Vagina (tissue), 2 donors: ENCODE results near the gene ZNF384. TPM values are rescaled to one million over a fixed set of nuclear protein-coding genes. Genes with fewer than 3 reads are reported as not detected.

ENCODE experiments used
- DNase-seq, 2 donors: peaks; one replicate each; pipeline ENCODE4 v3.0.0-alpha.2; 2017; ENCODE audit errors: extremely low spot score in 2 of 2
- H3K27ac ChIP-seq: fragments of 200-600 bp; sonication (generic); one replicate; pipeline ENCODE4 v1.5.1; 2019
- H3K27me3 ChIP-seq: fragments of 200-600 bp; sonication (generic); one replicate; pipeline ENCODE4 v1.5.1; 2019
- H3K36me3 ChIP-seq, 2 donors: fragments of 200-600 bp; sonication (generic); one replicate each; pipeline ENCODE4 v1.5.1; 2017 to 2019
- H3K4me1 ChIP-seq: fragments of 200-600 bp; sonication (generic); one replicate; pipeline ENCODE4 v1.5.1; 2019
- H3K4me3 ChIP-seq, 2 donors: fragments of 200-600 bp; sonication (generic); 1 replicate in 1 of 2; 2 replicates in 1 of 2; pipeline ENCODE4 v1.5.1; 2016 to 2019
- H3K9me3 ChIP-seq: fragments of 200-600 bp; sonication (generic); one replicate; pipeline ENCODE4 v1.5.1; 2019
- POLR2A ChIP-seq, 2 donors: fragments of 450-650 bp; IDR thresholded peaks; one replicate each; pipeline ENCODE4 v1.6.1; 2017; ENCODE audit warnings: antibody characterized with exemption in 2 of 2, mild to moderate bottlenecking in 2 of 2, moderate library complexity in 2 of 2
- POLR2AphosphoS5 ChIP-seq, 2 donors: sonication (generic); formaldehyde crosslinking; IDR thresholded peaks; one replicate each; pipeline ENCODE4 v1.9.0; 2017; ENCODE audit warnings: antibody characterized with exemption in 2 of 2, mild to moderate bottlenecking in 2 of 2, low read depth in 1 of 2; ENCODE audit not compliant: insufficient read depth in 1 of 2
- intact Hi-C: fragments of 100-400 bp; cut with DNase I; formaldehyde crosslinking; loops from one replicate; pipeline ENCODE4 v1.15.1; 2023
- total RNA-seq: library from RNA; depleted of rRNA; stranded (reverse); fragments of >200 nt; gene quantifications from one replicate; pipeline ENCODE4 v1.2.3, GENCODE V29; 2016
- TF ChIP-seq, protein P1 (sequence below), 3 experiments: fragments of 450-650 bp in 2 of 3; fragments of 200-600 bp in 1 of 3; sonication (generic) in 1 of 3; IDR thresholded peaks; one replicate each; pipeline ENCODE4 v1.5.1; 2017 to 2019; ENCODE audit warnings: antibody characterized with exemption in 3 of 3, mild to moderate bottlenecking in 2 of 3, moderate library complexity in 2 of 3

Gene ZNF384
- total RNA-seq, 1 donor from 2014 or later: 31.9 TPM

DNA sequence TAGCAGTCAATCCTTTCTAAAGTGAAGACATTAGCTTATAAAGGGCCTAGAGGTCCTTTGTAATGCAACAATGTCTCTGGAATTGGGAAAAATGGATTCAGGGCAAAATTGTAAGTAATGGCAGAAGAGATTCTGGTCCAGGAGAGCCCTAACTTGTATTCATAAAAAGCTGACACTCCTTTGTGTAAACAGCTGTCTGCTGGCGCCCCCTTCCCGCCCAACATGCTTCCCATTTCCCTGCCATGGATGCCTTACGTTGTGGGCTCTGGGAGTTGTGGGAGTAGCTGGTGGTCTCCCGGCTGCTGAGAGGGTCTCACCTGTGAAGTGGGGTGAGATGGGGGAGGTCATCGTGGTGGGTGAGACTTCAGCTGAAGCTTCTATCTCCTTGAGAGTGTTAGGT, 44.3 kb downstream of the ZNF384 start:
- TF ChIP-seq, protein P1, sequence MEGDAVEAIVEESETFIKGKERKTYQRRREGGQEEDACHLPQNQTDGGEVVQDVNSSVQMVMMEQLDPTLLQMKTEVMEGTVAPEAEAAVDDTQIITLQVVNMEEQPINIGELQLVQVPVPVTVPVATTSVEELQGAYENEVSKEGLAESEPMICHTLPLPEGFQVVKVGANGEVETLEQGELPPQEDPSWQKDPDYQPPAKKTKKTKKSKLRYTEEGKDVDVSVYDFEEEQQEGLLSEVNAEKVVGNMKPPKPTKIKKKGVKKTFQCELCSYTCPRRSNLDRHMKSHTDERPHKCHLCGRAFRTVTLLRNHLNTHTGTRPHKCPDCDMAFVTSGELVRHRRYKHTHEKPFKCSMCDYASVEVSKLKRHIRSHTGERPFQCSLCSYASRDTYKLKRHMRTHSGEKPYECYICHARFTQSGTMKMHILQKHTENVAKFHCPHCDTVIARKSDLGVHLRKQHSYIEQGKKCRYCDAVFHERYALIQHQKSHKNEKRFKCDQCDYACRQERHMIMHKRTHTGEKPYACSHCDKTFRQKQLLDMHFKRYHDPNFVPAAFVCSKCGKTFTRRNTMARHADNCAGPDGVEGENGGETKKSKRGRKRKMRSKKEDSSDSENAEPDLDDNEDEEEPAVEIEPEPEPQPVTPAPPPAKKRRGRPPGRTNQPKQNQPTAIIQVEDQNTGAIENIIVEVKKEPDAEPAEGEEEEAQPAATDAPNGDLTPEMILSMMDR (IDR thresholded peaks at IDR 0.05): no peak
- TF ChIP-seq POLR2A (IDR thresholded peaks at IDR 0.05): no peak
- TF ChIP-seq POLR2AphosphoS5 (IDR thresholded peaks at IDR 0.05; ENCODE audit: insufficient read depth in 1 of 2, low read depth in 1 of 2): no peak
- H3K4me1 ChIP-seq: peaks cover 12% of the 10 kb centered on the region
- H3K9me3 ChIP-seq: no peaks in the 10 kb centered on the region
- peaks cover 0 to 5% of the 10 kb centered on the region in 2 donors for H3K36me3 ChIP-seq
- no peak for DNase-seq
- no peak overlapping the region for H3K4me3 ChIP-seq
- H3K27ac ChIP-seq: no peak overlapping the region
- H3K27me3 ChIP-seq: no peaks in the 10 kb centered on the region
- intact Hi-C loops: no loop called here

DNA sequence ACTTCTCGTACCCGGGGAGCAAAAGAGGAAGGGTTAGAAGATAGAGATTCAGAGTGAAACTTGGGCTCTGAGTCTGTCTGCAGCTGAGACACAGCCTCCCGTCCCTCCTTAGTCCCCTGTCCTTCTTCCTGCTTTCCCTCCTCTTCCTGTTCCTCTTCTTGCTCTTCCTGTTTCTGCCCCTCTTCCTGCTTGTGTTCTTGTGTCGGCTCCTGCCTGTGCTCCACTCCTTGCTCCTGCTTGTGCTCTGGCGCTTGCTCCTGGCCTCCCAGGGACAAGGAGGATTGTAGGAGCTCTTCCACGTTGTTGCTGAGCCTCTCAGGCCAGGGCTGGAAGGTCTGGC, 44.9 kb downstream of the ZNF384 start:
- no peaks in the 10 kb centered on the region for H3K36me3 ChIP-seq
- H3K4me1 ChIP-seq: peaks cover 12% of the 10 kb centered on the region
- H3K27me3 ChIP-seq: no peaks in the 10 kb centered on the region
- H3K4me3 ChIP-seq: no peak overlapping the region
- intact Hi-C loops: no loop called here
- no peak overlapping the region for H3K27ac ChIP-seq
- TF ChIP-seq, protein P1 (IDR thresholded peaks at IDR 0.05): no peak
- TF ChIP-seq POLR2AphosphoS5 (IDR thresholded peaks at IDR 0.05; ENCODE audit: insufficient read depth in 1 of 2, low read depth in 1 of 2) (no peak), POLR2A (IDR thresholded peaks at IDR 0.05) (no peak)
- no peaks in the 10 kb centered on the region for H3K9me3 ChIP-seq
- no peak for DNase-seq

DNA sequence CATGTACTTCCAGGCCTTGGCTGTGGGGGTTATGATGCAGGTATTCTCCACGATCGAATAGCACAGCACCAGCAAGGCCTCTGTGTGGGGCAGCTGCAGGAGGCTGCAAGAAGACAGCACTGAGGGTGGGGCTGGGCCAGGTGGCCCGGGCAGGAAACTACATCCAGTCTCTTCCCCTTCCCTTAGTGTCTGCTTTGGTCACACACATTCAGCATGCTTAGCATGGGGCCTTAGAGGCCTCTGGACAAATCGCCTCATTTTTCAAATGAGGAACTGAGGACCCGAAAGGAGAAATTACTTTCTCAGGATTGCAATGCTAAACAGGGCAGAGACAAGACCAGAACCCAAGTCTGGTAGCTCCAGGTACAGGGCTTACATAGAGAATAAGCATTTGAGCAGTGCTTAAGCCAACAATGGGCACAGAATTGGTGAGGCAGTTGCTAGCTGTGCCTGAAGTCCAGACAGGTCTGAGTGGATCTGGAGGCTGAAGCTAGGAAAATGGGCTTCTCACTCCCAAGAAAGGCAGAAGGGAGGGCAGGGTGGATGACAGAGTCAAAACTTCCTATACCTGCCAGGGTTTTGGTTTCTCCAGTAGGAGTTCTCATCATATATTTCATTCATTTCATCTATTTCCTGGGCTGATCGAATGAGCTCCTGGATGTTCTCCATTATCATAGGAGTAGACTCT, 45.5 kb downstream of the ZNF384 start:
- H3K4me3 ChIP-seq: no peak overlapping the region
- no peak for DNase-seq
- TF ChIP-seq POLR2AphosphoS5 (IDR thresholded peaks at IDR 0.05; ENCODE audit: insufficient read depth in 1 of 2, low read depth in 1 of 2) (no peak), POLR2A (IDR thresholded peaks at IDR 0.05) (no peak)
- TF ChIP-seq, protein P1 (IDR thresholded peaks at IDR 0.05): no peak
- H3K27ac ChIP-seq: no peak overlapping the region
- no peaks in the 10 kb centered on the region for H3K9me3 ChIP-seq
- no peaks in the 10 kb centered on the region for H3K36me3 ChIP-seq
- H3K4me1 ChIP-seq: peaks cover 12% of the 10 kb centered on the region
- no peaks in the 10 kb centered on the region for H3K27me3 ChIP-seq
- intact Hi-C loops: no loop called here

DNA sequence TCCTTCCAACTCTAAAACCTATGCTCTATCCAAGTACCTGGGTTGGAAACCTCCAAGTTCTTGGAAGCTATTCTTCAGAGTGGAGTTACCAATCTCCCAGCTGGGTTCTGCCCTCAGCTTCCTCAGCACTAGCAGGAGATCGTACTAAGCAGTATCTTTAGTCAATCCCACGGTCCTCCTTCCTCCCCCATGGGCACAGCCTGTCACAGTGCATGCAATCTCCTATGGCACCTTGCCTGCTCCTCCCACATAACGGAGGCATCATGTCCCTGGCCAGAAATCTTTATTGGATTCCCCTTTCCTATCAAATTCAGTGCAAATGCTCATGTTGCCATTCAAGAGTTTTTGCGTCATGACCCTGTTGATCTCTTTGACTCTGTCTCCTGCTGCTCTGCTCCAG, 48.0 kb downstream of the ZNF384 start:
- H3K27me3 ChIP-seq: no peaks in the 10 kb centered on the region
- intact Hi-C loops: no loop called here
- no peak overlapping the region for H3K4me3 ChIP-seq
- DNase-seq: no peak
- no peaks in the 10 kb centered on the region for H3K9me3 ChIP-seq
- H3K36me3 ChIP-seq: no peaks in the 10 kb centered on the region
- peaks cover 10% of the 10 kb centered on the region for H3K4me1 ChIP-seq
- TF ChIP-seq POLR2AphosphoS5 (IDR thresholded peaks at IDR 0.05; ENCODE audit: insufficient read depth in 1 of 2, low read depth in 1 of 2): no peak
- TF ChIP-seq, protein P1 (IDR thresholded peaks at IDR 0.05): no peak
- TF ChIP-seq POLR2A (IDR thresholded peaks at IDR 0.05): no peak
- no peak overlapping the region for H3K27ac ChIP-seq

DNA sequence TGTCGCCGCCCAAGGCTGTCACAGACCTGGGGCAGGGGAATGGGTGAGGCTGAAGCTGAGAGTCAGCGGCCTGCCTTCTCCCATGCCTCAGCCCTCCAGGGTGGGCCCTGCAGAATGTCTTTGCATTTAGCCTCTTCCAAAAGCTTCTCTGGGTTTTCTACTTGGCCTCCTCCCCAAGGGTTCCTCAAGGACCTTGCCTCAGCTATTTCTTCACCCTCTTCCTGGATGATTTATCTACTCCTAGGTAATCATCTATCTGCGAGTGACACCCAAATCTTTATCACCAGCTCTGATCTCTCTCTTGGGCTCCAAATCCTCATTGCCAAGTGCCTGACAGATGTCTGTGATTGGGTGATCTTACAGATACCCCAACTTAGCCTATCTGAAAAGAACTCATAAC, 48.7 kb downstream of the ZNF384 start:
- no peak overlapping the region for H3K27ac ChIP-seq
- H3K4me3 ChIP-seq: no peak overlapping the region
- H3K36me3 ChIP-seq: no peaks in the 10 kb centered on the region
- TF ChIP-seq, protein P1 (IDR thresholded peaks at IDR 0.05): no peak
- no peak for TF ChIP-seq POLR2AphosphoS5 (IDR thresholded peaks at IDR 0.05; ENCODE audit: insufficient read depth in 1 of 2, low read depth in 1 of 2)
- no peak for TF ChIP-seq POLR2A (IDR thresholded peaks at IDR 0.05)
- H3K27me3 ChIP-seq: no peaks in the 10 kb centered on the region
- intact Hi-C loops: no loop called here
- H3K4me1 ChIP-seq: peaks cover 10% of the 10 kb centered on the region
- H3K9me3 ChIP-seq: no peaks in the 10 kb centered on the region
- no peak for DNase-seq
